ENCODE data around the gene CRHBP.

DNA sequence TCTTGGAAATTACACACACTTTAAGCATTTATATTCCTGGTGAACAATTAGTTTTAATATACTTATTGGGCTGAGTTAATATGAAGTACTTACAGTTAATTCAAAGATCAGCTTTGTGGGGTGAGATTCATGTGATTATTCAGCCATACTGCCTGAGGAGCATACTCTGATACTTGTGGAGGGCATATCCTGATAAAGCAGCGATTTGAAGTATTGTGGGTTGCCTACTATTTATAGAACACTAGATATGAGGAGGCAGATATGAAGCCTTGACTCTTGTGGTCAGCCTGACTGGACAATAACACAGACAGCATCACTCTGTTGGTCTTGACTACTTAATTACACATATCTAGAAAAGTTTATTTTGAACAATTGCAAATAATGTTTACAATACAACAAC is 50.4 kb downstream of the CRHBP start:
- TF ChIP-seq, protein P1, sequence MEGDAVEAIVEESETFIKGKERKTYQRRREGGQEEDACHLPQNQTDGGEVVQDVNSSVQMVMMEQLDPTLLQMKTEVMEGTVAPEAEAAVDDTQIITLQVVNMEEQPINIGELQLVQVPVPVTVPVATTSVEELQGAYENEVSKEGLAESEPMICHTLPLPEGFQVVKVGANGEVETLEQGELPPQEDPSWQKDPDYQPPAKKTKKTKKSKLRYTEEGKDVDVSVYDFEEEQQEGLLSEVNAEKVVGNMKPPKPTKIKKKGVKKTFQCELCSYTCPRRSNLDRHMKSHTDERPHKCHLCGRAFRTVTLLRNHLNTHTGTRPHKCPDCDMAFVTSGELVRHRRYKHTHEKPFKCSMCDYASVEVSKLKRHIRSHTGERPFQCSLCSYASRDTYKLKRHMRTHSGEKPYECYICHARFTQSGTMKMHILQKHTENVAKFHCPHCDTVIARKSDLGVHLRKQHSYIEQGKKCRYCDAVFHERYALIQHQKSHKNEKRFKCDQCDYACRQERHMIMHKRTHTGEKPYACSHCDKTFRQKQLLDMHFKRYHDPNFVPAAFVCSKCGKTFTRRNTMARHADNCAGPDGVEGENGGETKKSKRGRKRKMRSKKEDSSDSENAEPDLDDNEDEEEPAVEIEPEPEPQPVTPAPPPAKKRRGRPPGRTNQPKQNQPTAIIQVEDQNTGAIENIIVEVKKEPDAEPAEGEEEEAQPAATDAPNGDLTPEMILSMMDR (IDR thresholded peaks at IDR 0.05): no peak
- TF ChIP-seq EZH2phosphoT487 (IDR thresholded peaks at IDR 0.05) (no peak), EZH2 (IDR thresholded peaks at IDR 0.05) (no peak)
